ENCODE measurements around the gene KRT1.

Gene KRT1

GRCh38 chr12:52662918-52663229, 17.3 kb downstream of the KRT1 start:
- Histone ChIP-seq H3K9me3 (replicated peaks; ENCODE audit: insufficient read depth, low read length) (no peaks in the 10 kb centered on the region), H3K4me3 (ENCODE audit: low read length) (no peak overlapping the region), H3K27ac (ENCODE audit: low read length) (no peak overlapping the region), H3F3A (ENCODE audit: insufficient read depth, low read length) (no peaks in the 10 kb centered on the region), H4K20me1 (ENCODE audit: insufficient read depth, low read length) (no peaks in the 10 kb centered on the region), H3K4me2 (ENCODE audit: low read depth, low read length) (no peak overlapping the region), H2AFZ (ENCODE audit: low read length) (no peak overlapping the region), H3K9me2 (replicated peaks; ENCODE audit: insufficient read depth, low read length) (no peaks in the 10 kb centered on the region), H3K9ac (ENCODE audit: low read length) (no peak overlapping the region), H3K36me3 (replicated peaks; ENCODE audit: insufficient read depth, low read length) (no peaks in the 10 kb centered on the region), H3K4me1 (ENCODE audit: low read length) (no peaks in the 10 kb centered on the region), H3K79me2 (ENCODE audit: low read length) (no peaks in the 10 kb centered on the region), H3K27me3 (replicated peaks; ENCODE audit: insufficient read depth, low read length) (peaks cover 47% of the 10 kb centered on the region)
- no peak for DNase-seq
- TF ChIP-seq EZH2phosphoT487 (IDR thresholded peaks at IDR 0.05; ENCODE audit: low read length) (no peak), CTCF (IDR thresholded peaks at IDR 0.05; ENCODE audit: low read length) (no peak), EZH2 (optimal IDR thresholded peaks at IDR 0.05; ENCODE audit: low read depth, low read length) (no peak)

GRCh38 chr12:52662093-52662917, 17.9 kb downstream of the KRT1 start:
- no peaks in the 10 kb centered on the region for H3F3A ChIP-seq (ENCODE audit: insufficient read depth, low read length)
- H3K4me1 ChIP-seq (ENCODE audit: low read length): no peaks in the 10 kb centered on the region
- no peaks in the 10 kb centered on the region for H4K20me1 ChIP-seq (ENCODE audit: insufficient read depth, low read length)
- TF ChIP-seq EZH2 (optimal IDR thresholded peaks at IDR 0.05; ENCODE audit: low read depth, low read length): no peak
- TF ChIP-seq EZH2phosphoT487 (IDR thresholded peaks at IDR 0.05; ENCODE audit: low read length): no peak
- TF ChIP-seq CTCF (IDR thresholded peaks at IDR 0.05; ENCODE audit: low read length): no peak
- no peaks in the 10 kb centered on the region for H3K9me2 ChIP-seq (replicated peaks; ENCODE audit: insufficient read depth, low read length)
- H3K9ac ChIP-seq (ENCODE audit: low read length): no peak overlapping the region
- no peak overlapping the region for H3K4me2 ChIP-seq (ENCODE audit: low read depth, low read length)
- H3K27ac ChIP-seq (ENCODE audit: low read length): no peak overlapping the region
- no peaks in the 10 kb centered on the region for H3K79me2 ChIP-seq (ENCODE audit: low read length)
- no peak overlapping the region for H3K4me3 ChIP-seq (ENCODE audit: low read length)
- DNase-seq: no peak
- no peaks in the 10 kb centered on the region for H3K36me3 ChIP-seq (replicated peaks; ENCODE audit: insufficient read depth, low read length)
- H3K27me3 ChIP-seq (replicated peaks; ENCODE audit: insufficient read depth, low read length): peaks cover 47% of the 10 kb centered on the region
- H2AFZ ChIP-seq (ENCODE audit: low read length): no peak overlapping the region
- H3K9me3 ChIP-seq (replicated peaks; ENCODE audit: insufficient read depth, low read length): no peaks in the 10 kb centered on the region

GRCh38 chr12:52661668-52662067, 18.5 kb downstream of the KRT1 start:
- no peak for DNase-seq
- no peaks in the 10 kb centered on the region for H3K9me2 ChIP-seq (replicated peaks; ENCODE audit: insufficient read depth, low read length)
- peaks cover 50% of the 10 kb centered on the region for H3K27me3 ChIP-seq (replicated peaks; ENCODE audit: insufficient read depth, low read length)

More at GRCh38 chr12:52661668-52662067, 18.5 kb downstream of the KRT1 start:
- Histone ChIP-seq H4K20me1 (ENCODE audit: insufficient read depth, low read length) (no peaks in the 10 kb centered on the region), H3K36me3 (replicated peaks; ENCODE audit: insufficient read depth, low read length) (no peaks in the 10 kb centered on the region), H2AFZ (ENCODE audit: low read length) (no peak overlapping the region), H3K27ac (ENCODE audit: low read length) (no peak overlapping the region), H3K4me3 (ENCODE audit: low read length) (no peak overlapping the region), H3K4me1 (ENCODE audit: low read length) (no peaks in the 10 kb centered on the region), H3F3A (ENCODE audit: insufficient read depth, low read length) (no peaks in the 10 kb centered on the region), H3K9ac (ENCODE audit: low read length) (no peak overlapping the region), H3K9me3 (replicated peaks; ENCODE audit: insufficient read depth, low read length) (no peaks in the 10 kb centered on the region), H3K79me2 (ENCODE audit: low read length) (no peaks in the 10 kb centered on the region), H3K4me2 (ENCODE audit: low read depth, low read length) (no peak overlapping the region)
- TF ChIP-seq EZH2phosphoT487 (IDR thresholded peaks at IDR 0.05; ENCODE audit: low read length): no peak
- no peak for TF ChIP-seq CTCF (IDR thresholded peaks at IDR 0.05; ENCODE audit: low read length)
- TF ChIP-seq EZH2 (optimal IDR thresholded peaks at IDR 0.05; ENCODE audit: low read depth, low read length): no peak
